Neuronal stem cell (in vitro differentiated cells): ENCODE measurements around the gene TTC28.
"Not testable (repeated sequence)": the region's sequence is repeated elsewhere in the genome, so short reads cannot be mapped to it uniquely, and the experiment has no call there.

Experiments
- DNase-seq: peaks from one replicate; pipeline ENCODE4 v3.0.0-alpha.2; 2013; ENCODE audit warnings: low spot score
- H2AFZ ChIP-seq: one replicate; pipeline ENCODE4 v1.6.1; 2013; ENCODE audit warnings: mild to moderate bottlenecking, low read length, inconsistent platforms
- H2AK5ac ChIP-seq: 2 replicates; pipeline ENCODE4 v1.6.1; 2013; ENCODE audit warnings: low read depth, mild to moderate bottlenecking, inconsistent platforms, low read length, moderate library complexity, mixed read lengths
- H2BK120ac ChIP-seq: 2 replicates; pipeline ENCODE4 v1.6.1; 2013; ENCODE audit warnings: low read depth, mild to moderate bottlenecking, inconsistent platforms, low read length, moderate library complexity, mixed read lengths
- H2BK12ac ChIP-seq: one replicate; pipeline ENCODE4 v1.6.1; 2013; ENCODE audit warnings: low read length, inconsistent platforms
- H2BK15ac ChIP-seq: 2 replicates; pipeline ENCODE4 v1.6.1; 2013; ENCODE audit warnings: mild to moderate bottlenecking, low read length, inconsistent platforms, mixed read lengths
- H2BK5ac ChIP-seq: one replicate; pipeline ENCODE4 v1.6.1; 2013; ENCODE audit warnings: inconsistent platforms, mild to moderate bottlenecking, low read length, moderate library complexity
- H3K14ac ChIP-seq: one replicate; pipeline ENCODE4 v1.6.1; 2013; ENCODE audit warnings: low read length, inconsistent platforms
- H3K18ac ChIP-seq: 2 replicates; pipeline ENCODE4 v1.6.1; 2013; ENCODE audit warnings: low read length, inconsistent platforms
- H3K23ac ChIP-seq: 2 replicates; pipeline ENCODE4 v1.6.1; 2013; ENCODE audit warnings: low read depth, mild to moderate bottlenecking, mixed read lengths, low read length, inconsistent platforms; ENCODE audit not compliant: poor library complexity
- H3K27ac ChIP-seq: replicated peaks from 3 replicates; pipeline ENCODE4 v1.5.1; 2013; ENCODE audit warnings: low read length, inconsistent platforms
- H3K27me3 ChIP-seq, 3 experiments: 2 replicates each; pipeline ENCODE4 v1.6.1; 2013; ENCODE audit warnings: low read length in 3 of 3, mild to moderate bottlenecking in 2 of 3, inconsistent platforms in 1 of 3, low read depth in 1 of 3, mixed read lengths in 1 of 3, moderate library complexity in 1 of 3; ENCODE audit not compliant: control insufficient read depth in 3 of 3, insufficient read depth in 3 of 3
- H3K36me3 ChIP-seq, 2 donors: replicated peaks in 1 of 2; 2 replicates each; pipeline ENCODE4 v1.6.1; 2013; ENCODE audit warnings: low read length in 2 of 2; ENCODE audit not compliant: control insufficient read depth in 2 of 2, insufficient read depth in 2 of 2
- H3K4ac ChIP-seq: 2 replicates; pipeline ENCODE4 v1.6.1; 2013; ENCODE audit warnings: inconsistent platforms, mild to moderate bottlenecking, low read length, moderate library complexity
- H3K4me1 ChIP-seq, 2 donors: 1 replicate in 1 of 2; 2 replicates in 1 of 2; pipeline ENCODE4 v1.6.1; 2013; ENCODE audit warnings: low read length in 2 of 2, low read depth in 1 of 2; ENCODE audit not compliant: control insufficient read depth in 2 of 2, insufficient read depth in 1 of 2
- H3K4me2 ChIP-seq: one replicate; pipeline ENCODE4 v1.6.1; 2013; ENCODE audit warnings: mild to moderate bottlenecking, low read length, inconsistent platforms; ENCODE audit not compliant: insufficient read depth, poor library complexity, severe bottlenecking
- H3K4me3 ChIP-seq, 2 donors: 2 replicates each; pipeline ENCODE4 v1.5.1; 2013; ENCODE audit warnings: low read length in 2 of 2, mild to moderate bottlenecking in 2 of 2, inconsistent platforms in 1 of 2, moderate library complexity in 1 of 2
- H3K79me1 ChIP-seq: one replicate; pipeline ENCODE4 v1.6.1; 2013; ENCODE audit warnings: low read depth, mild to moderate bottlenecking, inconsistent platforms, low read length, moderate library complexity
- H3K9ac ChIP-seq: one replicate; pipeline ENCODE4 v1.6.1; 2013; ENCODE audit warnings: mild to moderate bottlenecking, low read depth, low read length, inconsistent platforms; ENCODE audit not compliant: poor library complexity
- H3K9me3 ChIP-seq, 2 donors: replicated peaks in 1 of 2; 2 replicates each; pipeline versions ENCODE3 to v1.6.1; 2013; ENCODE audit warnings: low read length in 2 of 2, mild to moderate bottlenecking in 2 of 2, inconsistent platforms in 1 of 2, low read depth in 1 of 2, mixed read lengths in 1 of 2, moderate library complexity in 1 of 2; ENCODE audit not compliant: control insufficient read depth in 2 of 2, insufficient read depth in 1 of 2
- H4K8ac ChIP-seq: one replicate; pipeline ENCODE4 v1.6.1; 2013; ENCODE audit warnings: low read depth, mild to moderate bottlenecking, inconsistent platforms, low read length, moderate library complexity
- H4K91ac ChIP-seq: one replicate; pipeline ENCODE4 v1.6.1; 2013; ENCODE audit warnings: low read length, low read depth, mild to moderate bottlenecking, inconsistent platforms; ENCODE audit not compliant: poor library complexity
- WGBS, 2 donors: extraction: QIAGEN DNeasy Blood & Tissue Kit; methylation state at CpG; one replicate each; pipeline ENCODE4 v1.1.7; 2013; ENCODE audit warnings: missing lambda C conversion rate in 2 of 2, mixed read lengths in 1 of 2; ENCODE audit not compliant: insufficient read length in 2 of 2, insufficient replicate concordance in 1 of 2; ENCODE audit errors: extremely low coverage in 2 of 2; 5-methylcytosine and 5-hydroxymethylcytosine counted together

Gene TTC28

GRCh38 chr22:28064920-28065319, 614.7 kb downstream of the TTC28 start:
- H3K27me3 ChIP-seq, result no peaks in the 10 kb centered on the region
- H3K18ac ChIP-seq, result no peak overlapping the region
- peaks cover 2 to 12% of the 10 kb centered on the region in 2 donors for H3K9me3 ChIP-seq
- H3K9ac ChIP-seq, result no peak overlapping the region
- H3K27ac ChIP-seq, result no peak overlapping the region
- no CpG with 5 or more reads among the region's 2 CpGs for WGBS, 2 donors
- no peak overlapping the region for H3K4me3 ChIP-seq
- H3K23ac ChIP-seq, result no peak overlapping the region
- no peak for DNase-seq
- H2AK5ac ChIP-seq, result no peak overlapping the region
- no peak overlapping the region for H4K91ac ChIP-seq
- H2BK5ac ChIP-seq, result no peak overlapping the region
- no peak overlapping the region for H2BK15ac ChIP-seq
- H2BK12ac ChIP-seq, result no peak overlapping the region
- H3K36me3 ChIP-seq, result peaks cover 2 to 14% of the 10 kb centered on the region in 2 donors
- H3K79me1 ChIP-seq, result no peaks in the 10 kb centered on the region
- no peak overlapping the region for H4K8ac ChIP-seq
- no peaks in the 10 kb centered on the region for H3K4me1 ChIP-seq
- no peak overlapping the region for H3K4me2 ChIP-seq
- no peak overlapping the region for H3K14ac ChIP-seq
- H2AFZ ChIP-seq, result no peak overlapping the region
- H3K4ac ChIP-seq, result no peak overlapping the region
- no peak overlapping the region for H2BK120ac ChIP-seq

DNA sequence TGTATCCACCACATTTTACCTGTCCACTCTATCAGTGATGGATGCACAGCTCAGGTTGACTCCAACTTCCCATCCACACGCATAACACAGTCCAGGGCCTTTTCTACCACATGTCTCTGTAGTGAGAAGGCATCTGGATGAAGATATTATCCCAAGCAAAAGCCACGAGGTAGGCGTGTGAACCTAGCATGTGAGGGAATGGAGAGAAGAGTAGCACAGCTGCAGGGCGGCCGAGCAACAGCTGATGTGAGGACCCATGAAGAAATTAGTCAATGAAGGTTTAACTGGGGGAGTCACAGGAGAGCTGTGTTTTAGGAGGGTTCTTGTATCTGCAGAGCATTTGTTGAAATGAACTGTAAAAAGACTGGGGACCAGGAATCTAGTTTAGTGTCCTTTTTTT, 616.0 kb downstream of the TTC28 start:
- H3K9me3 ChIP-seq, result peaks cover 2 to 12% of the 10 kb centered on the region in 2 donors
- H4K8ac ChIP-seq, result no peak overlapping the region
- no peak overlapping the region for H3K4ac ChIP-seq
- no peaks in the 10 kb centered on the region for H3K4me1 ChIP-seq
- no peak overlapping the region for H2BK120ac ChIP-seq
- no peak overlapping the region for H3K9ac ChIP-seq
- no peak overlapping the region for H4K91ac ChIP-seq
- no peak overlapping the region for H3K4me3 ChIP-seq
- no peak overlapping the region for H3K18ac ChIP-seq
- H3K27me3 ChIP-seq, result no peaks in the 10 kb centered on the region
- no peak overlapping the region for H2AFZ ChIP-seq
- H3K14ac ChIP-seq, result no peak overlapping the region
- no peak overlapping the region for H3K4me2 ChIP-seq
- H3K23ac ChIP-seq, result no peak overlapping the region
- no peaks in the 10 kb centered on the region for H3K79me1 ChIP-seq
- H2AK5ac ChIP-seq, result no peak overlapping the region
- no peak for DNase-seq
- WGBS, 2 donors, result no CpG with 5 or more reads among the region's 5 CpGs
- peaks cover 2 to 14% of the 10 kb centered on the region in 2 donors for H3K36me3 ChIP-seq
- no peak overlapping the region for H2BK5ac ChIP-seq
- no peak overlapping the region for H2BK12ac ChIP-seq
- no peak overlapping the region for H3K27ac ChIP-seq
- H2BK15ac ChIP-seq, result no peak overlapping the region

DNA sequence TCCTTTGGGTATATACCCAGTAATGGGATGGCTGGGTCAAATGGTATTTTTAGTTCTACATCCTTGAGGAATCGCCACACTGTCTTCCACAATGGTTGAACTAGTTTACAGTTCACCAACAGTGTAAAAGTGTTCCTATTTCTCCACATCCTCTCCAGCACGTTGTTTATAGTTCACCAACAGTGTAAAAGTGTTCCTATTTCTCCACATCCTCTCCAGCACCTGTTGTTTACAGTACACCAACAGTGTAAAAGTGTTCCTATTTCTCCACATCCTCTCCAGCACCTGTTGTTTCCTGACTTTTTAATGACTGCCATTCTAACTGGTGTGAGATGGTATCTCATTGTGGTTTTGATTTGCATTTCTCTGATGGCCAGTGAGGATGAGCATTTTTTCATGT, 619.0 kb downstream of the TTC28 start:
- H3K4me1 ChIP-seq, H4K91ac ChIP-seq, H2AK5ac ChIP-seq, H3K9ac ChIP-seq, H3K18ac ChIP-seq, H3K27ac ChIP-seq, H3K27me3 ChIP-seq, DNase-seq, H3K23ac ChIP-seq, H2BK12ac ChIP-seq, H3K4me3 ChIP-seq, H3K79me1 ChIP-seq, H2BK15ac ChIP-seq, H4K8ac ChIP-seq, H2BK5ac ChIP-seq, H2AFZ ChIP-seq, H2BK120ac ChIP-seq, H3K14ac ChIP-seq, H3K4me2 ChIP-seq, H3K4ac ChIP-seq: not testable (repeated sequence)
- no CpG with 5 or more reads among the region's 2 CpGs for WGBS, 2 donors
- H3K9me3 ChIP-seq, result peaks cover 2 to 12% of the 10 kb centered on the region in 2 donors
- H3K36me3 ChIP-seq, result peaks cover 2 to 12% of the 10 kb centered on the region in 2 donors

DNA sequence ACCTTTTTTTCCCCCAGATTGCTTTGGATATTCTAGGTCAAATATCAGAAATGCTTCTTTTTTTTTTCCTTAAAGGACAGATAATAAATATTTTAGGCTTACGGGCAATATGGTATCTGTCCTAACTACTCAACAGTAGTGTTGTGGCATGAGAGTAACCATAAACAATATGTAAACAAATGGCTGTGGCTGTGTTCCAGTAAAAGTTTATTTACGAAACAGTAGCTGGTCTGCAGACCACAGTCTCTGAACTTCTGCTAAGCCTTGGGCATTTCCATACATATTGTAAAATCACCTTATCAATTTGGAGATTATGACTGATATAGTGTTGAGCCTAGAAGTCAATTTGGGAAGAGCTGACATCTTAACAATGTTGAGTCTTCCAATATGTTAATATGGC, 621.6 kb downstream of the TTC28 start:
- no peak overlapping the region for H3K4me3 ChIP-seq
- no peak overlapping the region for H2BK15ac ChIP-seq
- H3K4ac ChIP-seq, result no peak overlapping the region
- no peak overlapping the region for H3K27ac ChIP-seq
- H2BK12ac ChIP-seq, result no peak overlapping the region
- H4K8ac ChIP-seq, result no peak overlapping the region
- no peak overlapping the region for H3K23ac ChIP-seq
- H3K14ac ChIP-seq, result no peak overlapping the region
- no peak overlapping the region for H4K91ac ChIP-seq
- WGBS, 2 donors, result no CpG with 5 or more reads among the region's 2 CpGs
- H3K4me1 ChIP-seq, result peaks cover under 1 to 4% of the 10 kb centered on the region in 2 donors
- H3K9me3 ChIP-seq, result peaks cover 0 to 5% of the 10 kb centered on the region in 2 donors
- H3K79me1 ChIP-seq, result no peaks in the 10 kb centered on the region
- H3K27me3 ChIP-seq, result peaks cover 0 to 2% (median 0%) of the 10 kb centered on the region in 3 experiments
- no peak overlapping the region for H2AFZ ChIP-seq
- no peak overlapping the region for H3K4me2 ChIP-seq
- H3K36me3 ChIP-seq, result peaks cover 0 to 4% of the 10 kb centered on the region in 2 donors
- DNase-seq, result no peak
- H3K18ac ChIP-seq, result no peak overlapping the region
- no peak overlapping the region for H2AK5ac ChIP-seq
- H2BK120ac ChIP-seq, result no peak overlapping the region
- H3K9ac ChIP-seq, result no peak overlapping the region
- H2BK5ac ChIP-seq, result no peak overlapping the region
